Measurements from ENCODE around the gene NANOS3.
"Not testable (repeated sequence)": the region's sequence is repeated elsewhere in the genome, so short reads cannot be mapped to it uniquely, and the experiment has no call there.

Gene NANOS3

DNA sequence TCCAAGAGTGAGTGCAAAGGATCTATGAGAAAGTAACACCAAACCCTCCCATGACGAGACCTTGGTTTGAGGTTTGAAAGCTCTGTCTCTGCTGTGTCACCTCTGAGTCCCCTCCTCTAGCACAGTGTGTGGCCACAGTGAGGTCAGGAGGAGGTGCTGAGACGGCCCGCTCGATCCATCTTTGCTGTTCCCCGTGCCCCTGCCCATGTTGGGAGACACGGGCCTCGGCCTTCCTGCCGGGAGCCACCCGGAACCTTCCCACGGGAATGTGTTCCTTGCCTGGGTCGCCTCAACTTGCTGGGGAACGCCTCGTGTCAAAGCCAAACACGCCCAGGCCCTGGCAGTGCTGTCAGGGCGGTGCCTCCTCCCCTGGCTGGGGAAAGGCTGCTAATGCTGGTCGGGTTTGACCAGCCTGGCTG, 10.1 kb downstream of the NANOS3 start:
- DNase-seq: no peak

DNA sequence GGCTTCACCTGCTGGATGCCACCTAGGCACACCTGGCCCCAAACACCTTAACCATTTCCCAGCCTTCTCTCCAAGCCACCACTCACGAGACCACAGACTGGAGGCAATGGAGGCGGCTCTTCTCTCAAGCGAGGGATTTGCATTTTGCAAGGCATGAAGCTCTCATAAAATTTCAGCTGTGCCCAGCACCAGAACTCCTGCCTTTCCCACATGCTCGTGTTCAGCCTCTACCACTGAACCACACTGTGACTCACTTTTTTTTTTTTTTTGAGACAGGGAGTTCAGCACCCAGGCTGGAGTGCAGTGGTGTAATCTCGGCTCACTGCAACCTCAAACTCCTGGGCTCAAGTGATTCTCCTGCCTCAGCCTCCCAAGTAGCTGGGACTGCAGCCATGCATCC, 10.6 kb downstream of the NANOS3 start:
- DNase-seq: no peak

DNA sequence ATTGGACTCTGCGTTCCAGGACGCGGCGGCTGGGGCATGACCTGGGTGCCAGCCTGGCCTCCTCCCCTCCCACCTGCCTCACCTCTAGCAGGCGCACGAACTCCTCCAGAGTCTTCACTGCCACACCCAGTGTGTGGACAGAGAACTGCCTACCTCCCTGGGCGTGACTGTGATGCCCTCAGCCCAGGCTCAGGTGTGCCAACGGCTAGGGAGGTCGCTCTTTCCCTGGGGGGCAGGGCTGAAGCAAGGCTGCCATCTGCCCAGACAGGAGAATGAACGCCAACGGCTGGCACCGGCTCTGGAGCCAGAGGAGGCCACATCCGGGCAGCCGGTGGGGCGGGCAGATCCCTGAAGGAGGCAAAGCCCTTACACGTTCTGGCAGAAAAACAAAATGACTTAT, 11.3 kb downstream of the NANOS3 start:
- no peak for DNase-seq

GRCh38 chr19:13890136-13890535, 13.2 kb downstream of the NANOS3 start:
- DNase-seq: no peak

GRCh38 chr19:13892870-13893269, 15.9 kb downstream of the NANOS3 start:
- no peak for DNase-seq

- DNase-seq: no peak
These were observed 17.6 kb downstream of the NANOS3 start for GRCh38 chr19:13894552-13894951.

- DNase-seq: no peak
These were observed 19.3 kb downstream of the NANOS3 start for GRCh38 chr19:13896227-13896626.

GRCh38 chr19:13899393-13899792, 22.5 kb downstream of the NANOS3 start:
- no peak for DNase-seq

DNA sequence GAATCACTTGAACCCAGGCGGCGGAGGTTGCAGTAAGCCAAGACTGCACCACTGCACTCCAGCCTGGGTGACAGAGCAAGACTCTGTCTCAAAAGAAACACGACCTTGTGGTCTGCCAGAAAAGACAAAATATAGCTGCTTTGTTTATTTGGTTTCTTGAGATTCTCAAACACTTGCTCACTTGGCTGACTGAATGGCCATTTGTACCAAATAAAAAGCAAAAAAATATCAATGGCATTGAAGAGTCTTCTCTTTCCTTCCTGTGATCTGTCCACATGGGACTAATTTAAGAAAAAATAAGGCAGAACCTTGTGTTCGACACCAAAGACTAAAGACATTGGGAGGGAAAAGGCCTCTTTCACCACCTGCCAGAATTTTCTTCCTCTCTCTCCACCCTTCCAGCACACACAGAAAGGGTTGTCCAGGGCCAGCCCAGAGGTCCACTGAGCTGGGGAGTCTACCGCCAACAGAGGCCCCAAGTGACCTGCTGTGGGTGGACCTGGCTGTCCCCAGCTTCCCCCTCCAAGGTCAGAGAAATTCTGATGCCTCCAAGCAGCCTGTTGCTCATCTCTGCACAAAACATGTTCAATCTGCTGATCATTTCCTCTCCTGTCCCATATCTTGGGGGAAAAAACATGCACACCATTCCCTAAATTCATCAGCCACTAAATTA, 23.1 kb downstream of the NANOS3 start:
- no peak for DNase-seq

DNA sequence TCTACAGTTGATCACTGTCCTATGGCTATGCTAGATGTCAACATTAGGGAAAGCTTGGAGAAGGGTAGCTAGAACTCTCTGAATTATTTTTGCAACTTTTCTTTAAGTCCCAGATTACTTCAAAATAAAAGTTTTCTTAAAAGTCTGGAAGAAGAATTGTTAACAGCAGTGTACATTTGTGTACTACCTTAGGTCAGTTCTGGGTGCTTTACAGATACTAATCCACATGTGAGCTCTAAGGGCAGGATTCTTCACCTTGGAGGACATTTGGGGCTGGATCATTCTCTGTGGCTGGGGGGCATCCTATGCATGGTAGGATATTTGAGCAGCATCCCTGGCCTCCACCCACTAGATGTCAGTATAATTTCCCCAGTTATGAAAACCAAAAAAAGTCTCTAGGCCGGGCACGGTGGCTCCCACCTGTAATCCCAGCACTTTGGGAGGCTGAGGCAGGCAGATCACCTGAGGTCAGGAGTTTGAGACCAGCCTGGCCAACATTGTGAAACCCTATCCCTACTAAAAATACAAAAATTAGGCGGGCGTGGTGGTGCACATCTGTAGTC, 26.1 kb downstream of the NANOS3 start:
- no peak for DNase-seq

DNA sequence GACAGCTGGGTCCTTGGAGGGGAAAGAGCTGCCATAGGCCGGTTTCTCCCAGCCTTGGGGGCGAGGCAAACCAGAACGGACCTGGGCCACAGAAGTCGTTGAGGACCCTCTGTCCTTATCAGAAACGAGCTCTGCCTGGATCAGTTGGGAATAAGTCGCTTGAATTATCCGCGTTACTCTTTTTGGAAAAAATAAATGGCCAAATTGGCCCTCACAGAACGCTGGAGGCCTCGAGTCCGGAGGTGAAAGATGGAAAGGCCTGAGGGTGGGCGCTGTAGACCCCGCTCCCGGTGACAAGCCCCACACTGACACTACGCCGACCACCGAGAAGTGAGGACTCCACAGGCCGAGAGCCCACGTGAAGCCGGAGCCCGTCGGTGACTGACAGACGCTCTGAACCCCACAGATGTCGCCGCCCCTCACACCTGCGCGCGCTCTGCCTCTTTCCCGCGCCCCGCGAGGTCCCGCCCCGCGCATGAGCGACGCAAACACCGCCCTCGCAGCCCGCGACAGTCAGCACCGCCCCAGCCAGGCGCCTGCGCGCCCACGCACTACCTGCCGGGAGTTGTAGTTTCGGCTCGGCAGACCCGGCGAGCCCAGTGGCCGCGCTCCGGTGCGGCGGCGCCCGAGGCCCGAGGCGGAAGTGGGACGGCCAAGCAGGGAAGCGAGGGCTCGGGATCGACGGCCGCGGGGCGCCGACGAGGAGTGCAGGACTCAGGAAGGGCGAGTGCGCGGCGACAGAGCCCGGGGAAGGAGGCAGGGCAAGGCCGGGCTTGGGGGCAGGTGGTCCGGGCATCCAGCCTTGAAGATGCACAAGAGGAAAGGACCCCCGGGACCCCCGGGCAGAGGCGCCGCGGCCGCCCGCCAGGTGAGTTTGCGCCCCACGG, 28.9 kb downstream of the NANOS3 start, which contains the start of the genes BRME1 and CC2D1A:
BRME1 (minus strand) TSS at position 484 of the 887 bp plus-strand sequence. CDS start 1,225 bp downstream, outside the sequence.
CC2D1A (plus strand) TSS at position 568 of the 887 bp plus-strand sequence; CDS start at position 809, 241 bp downstream.
- DNase-seq: peak; percentile 92

- no peak for DNase-seq
These were observed 29.6 kb downstream of the NANOS3 start for GRCh38 chr19:13906521-13906904.

DNA sequence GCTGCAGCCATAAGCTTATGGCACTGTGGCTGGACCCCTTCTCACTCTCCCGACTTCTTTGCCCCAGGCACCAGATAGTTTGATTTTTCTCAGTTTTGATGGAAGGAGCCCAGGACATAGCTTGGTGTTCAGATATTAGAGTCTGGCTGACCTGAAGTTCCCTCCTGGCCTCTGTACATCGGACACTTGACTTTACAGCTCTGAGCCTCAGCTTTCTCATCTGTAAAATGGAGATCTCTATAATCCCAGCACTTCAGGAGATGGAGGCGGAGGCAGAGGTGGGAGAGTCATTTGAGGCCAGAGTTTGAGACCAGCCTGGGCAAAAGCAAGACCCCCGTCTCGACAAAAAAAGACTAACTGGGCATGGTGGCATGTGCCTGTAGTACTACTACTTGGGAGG, 30.0 kb downstream of the NANOS3 start:
- DNase-seq: no peak

GRCh38 chr19:13908674-13909073, 31.7 kb downstream of the NANOS3 start:
- no peak for DNase-seq

DNA sequence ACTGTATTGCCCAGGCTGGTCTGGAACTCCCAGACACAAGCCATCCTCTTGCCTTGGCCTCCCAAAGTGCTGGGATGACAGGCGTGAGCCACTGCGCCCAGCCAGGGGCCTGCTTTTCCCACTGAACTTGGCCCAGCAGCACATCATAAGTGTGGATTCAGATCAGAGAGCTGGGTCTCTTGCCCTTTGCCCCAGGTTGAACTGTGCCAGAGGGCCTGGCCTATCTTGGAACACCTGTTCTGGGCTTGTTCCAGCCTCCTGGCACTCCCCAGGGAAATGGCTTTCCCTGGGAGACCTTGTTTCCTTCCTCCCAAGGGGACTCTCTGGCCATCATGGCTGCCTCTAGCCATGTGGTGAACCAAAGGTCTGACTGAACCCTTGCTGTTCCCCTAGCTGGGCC, 32.5 kb downstream of the NANOS3 start:
- no peak for DNase-seq

DNA sequence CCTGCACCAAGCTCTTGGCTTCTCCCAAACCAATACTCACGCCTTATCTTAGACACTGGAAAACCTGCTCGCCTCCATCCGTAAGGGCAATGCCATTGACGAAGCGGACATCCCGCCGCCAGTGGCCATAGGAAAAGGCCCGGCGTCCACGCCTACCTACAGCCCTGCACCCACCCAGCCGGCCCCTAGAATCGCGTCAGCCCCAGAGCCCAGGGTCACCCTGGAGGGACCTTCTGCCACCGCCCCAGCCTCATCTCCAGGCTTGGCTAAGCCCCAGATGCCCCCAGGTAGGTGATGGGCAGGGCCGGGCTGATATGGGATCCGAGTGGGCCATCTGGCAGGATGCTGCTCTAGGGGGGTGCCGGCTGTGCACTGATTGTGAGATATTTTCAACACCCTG, 36.4 kb downstream of the NANOS3 start:
- no peak for DNase-seq

GRCh38 chr19:13914777-13915176, 37.8 kb downstream of the NANOS3 start:
- no peak for DNase-seq

DNA sequence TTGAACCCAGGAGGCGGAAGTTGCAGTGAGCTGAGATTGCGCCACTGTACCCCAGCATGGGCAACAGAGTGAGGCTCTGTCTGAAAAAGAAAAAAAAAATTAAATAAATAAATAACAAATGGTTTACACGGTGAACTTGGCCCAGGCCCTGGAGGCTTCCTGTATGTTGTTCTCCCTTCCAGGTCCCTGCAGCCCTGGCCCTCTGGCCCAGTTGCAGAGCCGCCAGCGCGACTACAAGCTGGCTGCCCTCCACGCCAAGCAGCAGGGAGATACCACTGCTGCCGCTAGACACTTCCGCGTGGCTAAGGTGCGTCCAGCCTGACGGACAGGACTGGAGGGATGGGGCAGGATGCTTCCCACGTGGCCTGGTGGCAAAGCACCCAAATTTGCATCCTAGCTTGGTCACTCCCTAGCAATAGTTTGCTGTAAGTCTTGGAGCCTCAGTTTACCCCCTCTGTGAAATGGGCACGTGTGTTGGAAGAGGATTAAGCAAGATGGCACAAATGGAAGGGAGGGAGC, 41.0 kb downstream of the NANOS3 start:
- no peak for DNase-seq

DNA sequence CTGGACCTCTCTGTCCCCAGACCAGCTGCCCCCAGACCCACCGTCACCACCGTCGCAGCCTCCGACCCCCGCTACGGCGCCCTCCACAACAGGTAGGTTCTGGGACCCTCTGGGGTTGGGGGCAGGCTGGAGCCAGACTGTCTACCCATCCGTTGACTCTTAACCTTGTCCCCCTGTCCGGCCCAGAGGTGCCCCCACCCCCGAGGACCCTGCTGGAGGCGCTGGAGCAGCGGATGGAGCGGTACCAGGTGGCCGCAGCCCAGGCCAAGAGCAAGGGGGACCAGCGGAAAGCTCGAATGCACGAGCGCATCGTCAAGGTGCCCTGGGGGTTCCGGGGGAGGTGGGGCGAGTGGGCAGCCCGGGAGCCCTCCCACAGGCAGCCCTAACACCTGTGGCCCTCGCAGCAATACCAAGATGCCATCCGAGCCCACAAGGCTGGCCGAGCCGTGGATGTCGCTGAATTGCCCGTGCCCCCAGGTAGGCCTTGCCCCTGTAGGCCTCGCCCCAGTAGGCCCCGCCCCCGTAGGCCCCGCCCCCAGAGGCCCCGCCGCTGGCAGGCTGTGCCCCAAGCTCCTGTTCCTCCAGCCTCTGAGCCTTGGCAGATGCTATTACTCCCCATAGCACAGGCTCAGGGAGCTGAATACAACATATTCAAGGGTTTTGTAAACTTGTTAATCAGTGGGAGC, 41.9 kb downstream of the NANOS3 start:
- DNase-seq: no peak

DNA sequence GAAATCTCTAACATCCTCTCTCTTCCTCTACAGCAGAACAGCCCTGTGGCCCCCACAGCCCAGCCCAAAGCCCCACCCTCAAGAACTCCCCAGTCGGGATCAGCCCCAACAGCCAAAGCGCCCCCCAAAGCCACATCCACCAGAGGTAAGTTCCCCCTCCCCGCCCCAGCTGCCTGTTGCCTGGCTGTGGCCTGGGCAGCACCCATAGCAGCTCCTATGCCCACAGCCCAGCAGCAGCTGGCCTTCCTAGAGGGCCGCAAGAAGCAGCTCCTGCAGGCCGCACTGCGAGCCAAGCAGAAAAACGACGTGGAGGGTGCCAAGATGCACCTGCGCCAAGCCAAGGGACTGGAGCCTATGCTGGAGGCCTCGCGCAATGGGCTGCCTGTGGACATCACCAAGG, 43.6 kb downstream of the NANOS3 start:
- DNase-seq: no peak

DNA sequence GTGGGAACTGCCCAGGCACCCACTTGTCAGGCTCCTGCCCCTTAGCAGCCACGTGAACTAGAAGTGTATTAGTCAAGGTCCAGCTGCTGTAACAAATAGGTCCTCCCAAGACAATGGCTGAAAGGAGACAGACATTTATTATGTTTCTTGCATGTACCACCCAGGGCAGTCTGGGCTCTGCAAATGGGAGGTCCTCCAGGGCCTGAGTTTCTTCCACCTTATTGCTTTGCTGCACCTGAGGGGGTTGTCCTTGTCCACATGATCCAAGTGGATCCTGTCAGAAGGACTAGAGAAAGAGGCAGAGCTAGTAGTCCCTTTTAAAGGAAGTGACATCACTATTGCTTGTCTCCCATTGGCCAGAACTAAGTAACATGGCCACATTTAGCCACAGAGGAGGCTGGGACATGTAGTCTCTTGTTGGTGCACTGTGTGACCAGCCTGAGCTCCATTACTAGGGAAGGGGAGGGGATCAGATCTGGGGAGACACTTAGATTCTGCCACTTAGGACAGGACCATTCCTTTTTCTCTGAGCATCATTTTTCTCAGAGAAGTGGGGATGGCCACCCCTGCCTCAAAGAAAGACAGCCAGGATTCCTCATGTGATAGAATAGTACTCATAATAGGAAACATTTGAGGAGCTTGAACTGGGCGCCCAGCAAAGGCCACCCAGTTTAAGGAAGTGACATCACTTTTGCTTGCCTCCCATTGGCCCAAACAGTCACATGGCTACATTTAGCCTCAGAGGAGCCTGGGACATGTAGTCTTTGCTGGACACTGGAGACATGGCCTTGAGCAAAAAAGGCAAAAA, 44.2 kb downstream of the NANOS3 start:
- DNase-seq: no peak

- not testable (repeated sequence) for DNase-seq
These were observed 45.2 kb downstream of the NANOS3 start for GRCh38 chr19:13922118-13922517.

Data from left hindlimb (tissue), 1 donor.